HG03103 (cell line): ENCODE measurements around the gene DOCK10.
"Not testable (repeated sequence)": the region's sequence is repeated elsewhere in the genome, so short reads cannot be mapped to it uniquely, and the experiment has no call there.

Experiments
- ATAC-seq: cut with Tn5 transposase; IDR thresholded peaks from one replicate; pipeline ENCODE4 v1.9.1; 2021; ENCODE audit warnings: low read depth; ENCODE audit not compliant: unreplicated experiment

The DOCK10 gene

GRCh38 chr2:224952936-224953657 lies 89.2 kb downstream of the DOCK10 start:
- ATAC-seq: peak; percentile 60

- no peak for ATAC-seq
Measured at GRCh38 chr2:224951723-224952481, 90.4 kb downstream of the DOCK10 start.

GRCh38 chr2:224948859-224949258 lies 93.4 kb downstream of the DOCK10 start:
- no peak for ATAC-seq

GRCh38 chr2:224948005-224948404 lies 94.3 kb downstream of the DOCK10 start:
- no peak for ATAC-seq

GRCh38 chr2:224947566-224947965 lies 94.7 kb downstream of the DOCK10 start:
- ATAC-seq: no peak

GRCh38 chr2:224946895-224947294 lies 95.4 kb downstream of the DOCK10 start:
- ATAC-seq: peak; percentile 67

GRCh38 chr2:224944707-224945547 lies 97.3 kb downstream of the DOCK10 start:
- ATAC-seq: no peak

GRCh38 chr2:224943601-224944041 lies 98.6 kb downstream of the DOCK10 start:
- not testable (repeated sequence) for ATAC-seq

GRCh38 chr2:224941960-224942359 lies 100.3 kb downstream of the DOCK10 start:
- no peak for ATAC-seq

GRCh38 chr2:224940618-224941017 lies 101.7 kb downstream of the DOCK10 start:
- ATAC-seq: no peak

- ATAC-seq: no peak
Measured at GRCh38 chr2:224938651-224939182, 103.6 kb downstream of the DOCK10 start.

- peak; percentile 87 for ATAC-seq
Measured at GRCh38 chr2:224937887-224938286, 104.4 kb downstream of the DOCK10 start.

GRCh38 chr2:224934526-224935188 lies 107.6 kb downstream of the DOCK10 start:
- ATAC-seq: no peak

- ATAC-seq: no peak
Measured at GRCh38 chr2:224933431-224933830, 108.8 kb downstream of the DOCK10 start.

GRCh38 chr2:224932522-224932921 lies 109.7 kb downstream of the DOCK10 start:
- ATAC-seq: no peak

- no peak for ATAC-seq
Measured at GRCh38 chr2:224931956-224932355, 110.3 kb downstream of the DOCK10 start.

GRCh38 chr2:224930990-224931389 lies 111.3 kb downstream of the DOCK10 start:
- no peak for ATAC-seq

- no peak for ATAC-seq
Measured at GRCh38 chr2:224930124-224930523, 112.1 kb downstream of the DOCK10 start.

GRCh38 chr2:224929512-224929911 lies 112.8 kb downstream of the DOCK10 start:
- ATAC-seq: no peak

- ATAC-seq: no peak
Measured at GRCh38 chr2:224927646-224928173, 114.6 kb downstream of the DOCK10 start.
